Lung microvascular endothelial cell (primary cell): ENCODE measurements around the gene RNF186. TPM values are rescaled to one million over a fixed set of nuclear protein-coding genes. Genes with fewer than 3 reads are reported as not detected.
"Not testable (repeated sequence)": the region's sequence is repeated elsewhere in the genome, so short reads cannot be mapped to it uniquely, and the experiment has no call there.

ENCODE experiments used
- DNase-seq, 2 donors: peaks; one replicate each; pipeline versions ENCODE4 v3.0.0 to v3.0.0-alpha.2; 2010; ENCODE audit warnings: low read depth in 2 of 2
- total RNA-seq: library from RNA; depleted of rRNA; stranded (reverse); fragments of >200 nt; gene quantifications from 2 replicates; pipeline ENCODE4 v1.2.1, GENCODE V29; 2014

The RNF186 gene
- total RNA-seq, 1 donor from 2014 or later = not detected

DNA sequence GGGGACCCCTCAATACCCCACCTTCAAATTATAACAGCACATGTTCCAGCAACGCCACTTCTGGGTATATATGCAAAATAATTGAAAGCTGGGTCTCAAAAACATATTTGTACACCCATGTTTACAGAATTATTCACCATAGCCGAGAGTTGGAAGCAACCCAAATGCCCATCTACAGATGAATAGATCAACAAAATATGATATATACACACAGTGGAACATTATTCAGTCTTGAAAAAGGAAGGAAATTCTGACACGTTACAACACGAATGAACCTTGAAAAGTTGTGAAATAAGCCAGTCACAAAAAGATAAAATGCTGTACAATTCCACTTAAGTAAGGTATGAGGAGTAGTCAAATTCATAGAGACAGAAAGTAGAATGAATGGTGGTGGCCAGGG lies 20.5 kb downstream of the RNF186 start:
- DNase-seq = no peak

DNA sequence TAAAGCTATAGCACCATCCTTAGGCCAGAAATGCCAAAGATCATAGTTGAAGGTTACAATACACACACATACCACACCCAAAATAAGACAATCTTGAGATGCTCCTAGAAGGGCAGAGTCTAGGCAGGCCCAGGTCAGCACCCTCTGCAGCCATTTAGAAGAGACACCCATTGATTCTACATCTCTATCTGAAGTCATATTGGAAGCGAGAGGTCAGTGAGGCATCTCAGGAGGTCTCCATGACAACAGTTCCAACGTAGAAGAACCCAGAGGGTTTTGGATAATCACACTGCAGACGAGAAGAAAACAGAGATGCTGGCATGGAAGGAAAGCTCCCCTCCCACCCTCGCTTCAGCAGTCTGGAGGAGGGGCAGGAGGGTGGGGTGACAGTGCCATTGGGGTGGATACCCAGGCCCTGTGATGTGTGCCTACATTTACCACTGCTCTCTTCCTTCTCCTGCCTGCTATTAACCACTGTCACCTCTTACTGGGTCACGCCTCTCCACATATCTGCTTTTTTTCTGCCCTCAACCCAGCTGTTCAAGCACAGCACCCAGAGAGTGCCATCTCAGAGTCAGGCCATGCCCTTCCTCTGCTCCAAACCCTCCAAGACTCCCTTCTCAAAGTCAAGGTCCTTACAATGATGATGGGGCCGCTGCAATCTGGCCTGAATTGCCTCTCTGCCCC lies 21.6 kb downstream of the RNF186 start:
- DNase-seq = no peak

DNA sequence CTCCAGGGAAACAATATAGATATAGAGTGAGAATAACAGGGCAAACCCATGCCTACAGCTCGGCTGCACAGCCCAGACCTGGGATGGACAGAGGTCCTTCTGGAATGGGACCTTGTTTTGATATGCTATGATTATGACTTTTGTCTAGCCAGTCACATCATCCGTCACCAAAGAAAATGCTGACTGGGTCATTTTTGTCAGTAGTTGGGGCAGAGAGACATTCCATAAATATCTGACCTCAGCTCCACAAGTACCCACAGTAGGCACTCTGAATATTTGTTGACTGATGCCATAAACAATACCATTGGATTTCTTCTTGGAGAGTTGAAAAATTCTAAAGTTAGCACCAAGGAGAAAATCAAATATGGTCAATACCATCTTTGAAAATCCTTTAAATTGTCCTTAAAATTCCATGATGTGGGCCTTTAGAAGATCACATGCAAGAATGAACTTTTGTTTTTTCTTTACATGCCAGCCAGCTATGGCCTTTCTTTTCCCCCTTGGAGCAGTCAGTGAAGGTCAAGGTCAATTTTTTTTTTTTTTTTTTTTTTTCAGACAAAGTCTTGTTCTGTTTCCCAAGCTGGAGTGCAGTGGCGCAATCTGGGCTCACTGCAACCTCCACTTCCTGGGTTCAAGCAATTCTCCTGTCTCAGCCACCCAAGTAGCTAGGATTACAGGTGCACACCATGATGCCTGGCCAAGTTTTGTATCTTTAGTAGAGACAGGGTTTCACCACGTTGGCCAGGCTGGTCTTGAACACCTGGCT lies 22.7 kb downstream of the RNF186 start:
- DNase-seq = no peak

DNA sequence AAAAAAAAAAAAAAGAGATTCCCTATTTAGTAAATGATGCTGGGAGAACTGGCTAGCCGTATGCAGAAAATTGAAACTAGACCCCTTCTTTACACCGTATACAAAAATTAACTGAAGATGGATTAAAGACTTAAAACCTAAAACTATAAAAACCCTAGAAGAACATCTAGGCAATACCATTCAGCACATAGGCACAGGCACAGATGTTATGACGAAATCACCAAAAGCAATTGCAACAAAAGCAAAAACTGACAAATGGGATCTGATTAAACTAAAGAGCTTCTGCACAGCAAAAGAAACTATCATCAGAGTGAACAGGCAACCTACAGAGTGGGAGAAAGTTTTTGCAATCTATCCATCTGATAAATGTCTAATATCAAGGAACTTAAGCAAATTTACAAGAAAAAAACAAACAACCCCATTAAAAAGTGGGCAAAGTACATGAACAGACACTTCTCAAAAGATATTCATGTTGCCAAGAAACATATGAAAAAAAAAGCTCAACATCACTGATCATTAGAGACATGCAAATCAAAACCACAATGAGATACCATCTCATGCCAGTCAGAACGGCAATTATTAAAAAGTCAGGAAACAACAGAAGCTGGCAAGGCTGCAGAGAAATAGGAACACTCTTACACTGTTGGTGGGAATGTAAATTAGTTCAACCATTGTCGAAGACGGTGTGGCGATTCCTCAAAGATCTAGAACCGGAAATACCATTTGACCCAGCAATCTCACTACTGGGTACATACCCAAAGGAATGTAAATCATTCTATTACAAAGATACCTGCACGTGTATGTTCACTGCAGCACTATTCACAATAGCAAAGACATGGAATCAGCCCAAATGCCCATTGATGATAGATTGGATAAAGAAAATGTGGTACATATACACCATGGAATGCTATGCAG lies 24.8 kb downstream of the RNF186 start:
- not testable (repeated sequence) for DNase-seq

DNA sequence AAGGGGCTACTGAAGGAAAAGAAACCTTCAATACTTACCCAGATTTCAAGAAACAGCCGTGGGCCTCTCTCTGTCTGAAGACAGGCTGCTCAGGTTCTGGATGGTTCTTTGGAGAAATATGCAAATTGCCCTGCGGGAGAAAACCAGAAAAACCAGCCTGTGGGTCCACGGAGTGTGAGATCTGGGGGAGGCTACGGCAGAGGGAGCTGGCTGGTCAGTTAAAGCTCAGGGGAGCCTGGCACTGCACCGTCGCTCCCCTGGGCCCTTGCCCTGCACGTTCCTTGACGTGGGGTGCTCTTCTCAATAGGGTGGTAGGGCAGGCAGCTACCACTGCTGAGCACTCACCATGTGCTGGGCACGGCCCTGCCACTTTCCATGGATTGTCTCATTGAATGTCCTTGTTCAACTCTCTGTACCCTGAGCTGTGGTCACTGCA lies 28.1 kb downstream of the RNF186 start:
- no peak for DNase-seq

DNA sequence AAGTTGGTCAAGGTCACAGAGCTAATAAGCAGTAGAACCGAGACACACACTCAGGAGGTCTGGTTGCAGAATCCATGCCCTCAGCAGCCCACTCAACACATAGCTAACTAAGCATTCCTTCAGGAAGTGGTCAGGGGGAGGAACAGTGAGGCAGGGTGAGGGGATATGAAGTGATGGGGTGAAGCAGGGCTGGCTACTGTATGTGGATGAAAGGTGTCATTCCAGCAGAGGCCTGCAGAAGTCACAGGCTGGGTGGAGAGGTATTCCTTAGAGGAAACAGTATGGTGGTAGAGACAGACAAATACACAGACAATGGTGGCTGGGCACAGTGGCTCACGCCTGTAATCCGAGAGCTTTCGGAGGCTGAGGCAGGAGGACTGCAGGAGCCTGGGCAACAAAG lies 29.4 kb downstream of the RNF186 start:
- no peak for DNase-seq

DNA sequence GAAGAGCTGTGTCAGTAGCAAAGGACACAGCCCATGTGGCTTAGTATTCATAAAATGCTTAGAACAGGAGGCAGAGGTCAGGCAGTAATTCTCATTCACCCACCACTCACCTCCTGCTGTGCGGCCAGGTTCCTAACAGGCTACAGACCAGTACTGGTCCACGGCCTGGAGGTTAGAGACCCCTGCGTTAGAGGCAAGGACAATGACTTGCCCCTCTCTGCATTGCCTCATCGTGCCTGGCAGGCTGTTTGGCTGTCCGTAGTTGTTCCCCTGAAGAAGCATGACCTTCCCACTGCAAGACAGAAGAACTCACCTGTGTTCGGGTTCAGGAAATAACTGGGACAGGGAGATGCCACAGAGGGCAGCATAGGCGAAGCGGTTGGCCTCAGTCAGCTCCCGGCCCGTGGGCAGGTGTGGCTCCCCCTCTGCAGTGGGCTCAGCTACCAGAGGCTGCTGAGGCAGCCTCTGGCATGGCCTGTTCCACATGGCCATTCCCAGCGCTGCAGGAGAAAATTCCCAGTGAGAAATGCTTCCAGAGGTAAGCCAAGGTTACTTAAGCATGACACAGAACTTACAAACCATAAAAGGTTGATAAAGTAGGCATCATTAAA lies 34.7 kb downstream of the RNF186 start:
- no peak for DNase-seq

DNA sequence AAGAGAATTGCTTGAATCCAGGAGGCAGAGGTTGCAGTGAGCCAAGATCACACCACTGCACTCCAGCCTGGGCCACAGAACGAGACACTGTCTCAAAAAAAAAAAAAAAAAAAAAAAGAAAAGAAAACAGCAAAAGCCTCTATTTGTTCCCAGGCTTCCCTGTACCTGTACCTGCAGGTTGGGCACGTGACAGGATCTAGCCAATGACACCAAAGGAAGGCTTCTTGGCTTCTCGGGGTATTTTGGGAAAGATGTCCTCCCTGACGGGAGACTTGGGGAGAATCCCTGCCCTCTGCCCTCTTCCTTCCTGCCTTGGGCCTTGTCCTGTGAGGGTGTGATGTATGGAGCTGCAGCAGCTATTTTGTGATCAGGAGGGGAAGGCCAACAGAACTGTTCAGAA lies 38.1 kb downstream of the RNF186 start:
- DNase-seq = no peak

DNA sequence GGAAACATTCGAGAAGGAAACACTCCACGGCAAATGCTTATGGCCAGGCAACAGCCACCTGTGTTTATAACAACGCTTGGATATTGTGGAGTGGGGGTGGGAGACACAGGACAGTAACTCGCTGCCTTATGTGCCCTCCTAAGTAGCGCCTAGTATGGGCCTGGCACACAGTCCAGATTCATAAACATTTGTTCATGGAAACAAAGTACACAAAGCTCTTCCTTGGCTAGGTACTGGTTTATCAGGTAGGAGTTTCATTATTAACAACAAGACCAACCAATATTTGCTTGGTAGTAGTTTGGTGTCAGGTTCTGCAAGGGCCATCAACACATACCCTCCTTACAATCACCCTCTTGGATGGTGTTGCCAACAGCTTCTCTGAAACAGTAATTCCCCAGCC lies 38.8 kb downstream of the RNF186 start:
- no peak for DNase-seq

DNA sequence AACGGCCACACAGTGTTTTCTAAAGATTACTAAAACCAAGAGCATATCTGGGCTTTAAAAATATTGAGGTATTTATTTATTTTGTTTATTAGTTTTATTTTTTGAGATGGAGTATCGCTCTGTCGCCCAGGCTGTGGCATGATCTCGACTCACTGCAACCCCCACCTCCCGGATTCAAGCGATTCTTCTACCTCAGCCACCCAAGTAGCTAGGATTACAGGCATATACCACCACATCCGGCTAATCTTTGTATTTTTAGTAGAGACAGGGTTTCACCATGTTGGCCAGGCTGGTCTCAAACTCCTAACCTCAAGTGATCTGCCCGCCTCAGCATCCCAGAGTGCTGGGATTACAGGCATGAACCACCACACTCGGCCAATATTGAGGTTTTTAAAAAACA lies 39.3 kb downstream of the RNF186 start:
- DNase-seq = no peak

DNA sequence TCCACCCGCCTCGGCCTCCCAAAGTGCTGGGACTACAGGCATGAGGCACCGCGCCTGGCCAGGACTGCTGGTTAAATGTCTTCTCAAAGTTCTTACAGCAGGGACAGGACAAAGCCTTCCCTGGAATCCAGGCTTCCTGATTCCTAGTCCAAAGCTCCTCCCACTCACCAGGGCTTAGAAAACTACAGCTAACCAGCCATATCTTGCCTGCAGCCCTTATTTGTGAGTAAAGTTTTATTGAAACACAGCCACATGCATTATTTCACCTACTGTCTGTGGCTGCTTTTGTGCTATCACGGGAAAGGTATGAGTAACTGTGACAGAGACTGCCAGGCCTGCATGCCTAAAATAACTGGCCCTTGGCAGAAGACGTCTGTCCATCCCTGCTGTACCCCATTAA lies 39.8 kb downstream of the RNF186 start:
- DNase-seq = no peak

DNA sequence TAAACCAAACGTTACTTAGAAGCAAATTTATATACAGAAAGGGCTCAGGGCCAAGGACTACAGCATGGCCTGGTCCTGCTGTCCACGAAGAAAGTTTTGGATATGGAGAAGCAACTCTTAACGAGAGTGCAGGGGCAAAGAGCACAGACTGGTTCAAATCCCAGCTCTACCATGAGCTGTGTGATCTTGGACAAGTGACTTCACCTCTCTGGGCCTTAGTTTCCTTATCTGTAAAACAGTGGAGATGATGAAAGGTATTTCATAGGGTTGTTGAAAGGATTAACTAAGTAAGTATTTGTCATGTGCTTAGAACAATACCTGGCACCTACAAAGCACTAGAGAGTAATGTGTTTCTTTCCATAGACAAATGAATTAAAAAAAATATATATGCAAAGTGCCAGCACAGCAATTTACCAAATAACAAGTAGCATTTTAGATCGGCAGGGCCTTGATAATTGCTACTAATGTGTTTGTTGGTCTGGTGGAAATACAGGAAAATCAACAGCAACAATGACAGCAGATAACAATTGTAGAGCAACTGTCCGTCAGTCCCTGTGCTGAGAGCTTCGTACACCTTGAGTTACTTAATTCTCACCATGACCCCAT lies 40.8 kb downstream of the RNF186 start:
- no peak for DNase-seq

DNA sequence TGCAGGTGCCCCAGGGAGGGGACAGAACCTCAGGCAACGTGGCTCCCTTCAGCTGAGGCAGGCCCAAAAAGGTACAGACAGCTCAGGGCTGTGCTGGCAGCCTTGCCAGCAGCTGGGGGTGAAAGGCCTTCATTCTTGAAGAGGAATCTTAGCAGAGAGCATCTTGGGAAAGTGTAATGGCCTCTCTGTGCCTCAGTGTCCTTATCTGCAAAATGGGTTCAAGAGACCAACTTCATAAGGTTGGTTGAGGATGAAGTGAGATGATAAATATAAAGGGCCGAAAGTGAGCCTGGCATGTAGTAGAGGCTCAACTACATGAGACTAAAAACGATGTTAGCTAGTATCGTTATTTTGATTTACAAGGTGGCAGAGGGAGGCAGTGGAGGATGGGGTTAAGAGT lies 41.6 kb downstream of the RNF186 start:
- DNase-seq = no peak

DNA sequence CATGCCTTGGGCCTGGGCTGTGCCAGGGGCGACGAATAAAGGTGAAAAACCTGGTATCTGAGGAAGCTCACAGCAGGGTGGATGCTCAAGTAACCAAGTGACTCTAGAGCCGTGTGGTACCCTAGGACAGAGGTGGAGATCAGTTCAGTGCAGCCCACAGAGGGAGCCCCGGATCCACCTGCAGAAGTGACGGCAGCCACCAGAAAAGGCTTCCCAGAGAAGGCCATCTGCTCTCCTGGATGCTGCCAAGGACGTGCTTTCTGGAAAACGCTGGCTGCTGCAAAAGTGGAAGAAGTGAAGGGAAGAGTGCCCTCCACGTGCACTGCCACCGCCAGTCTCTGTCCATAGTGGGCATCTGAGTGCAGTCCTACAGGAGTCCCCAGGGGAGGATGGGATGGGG lies 43.0 kb downstream of the RNF186 start:
- DNase-seq = no peak

DNA sequence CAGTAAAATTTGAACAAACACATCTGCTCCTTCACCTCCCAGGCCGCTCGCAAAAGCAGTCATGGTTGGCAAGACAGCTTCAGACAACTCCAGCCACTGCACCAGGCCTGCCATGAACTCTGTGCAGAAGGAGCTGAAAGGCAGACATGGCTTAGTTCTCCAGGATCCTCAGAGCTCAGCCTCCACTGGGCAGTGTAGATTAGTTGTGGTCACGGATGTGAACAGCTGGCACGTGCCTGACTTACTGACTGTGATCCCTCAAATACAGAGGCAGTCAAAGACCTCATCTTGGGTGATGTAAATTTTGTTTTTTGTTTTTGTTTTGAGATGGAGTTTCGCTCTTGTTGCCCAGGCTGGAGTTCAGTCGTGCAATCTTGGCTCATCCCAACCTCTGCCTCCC lies 43.7 kb downstream of the RNF186 start:
- DNase-seq = no peak

DNA sequence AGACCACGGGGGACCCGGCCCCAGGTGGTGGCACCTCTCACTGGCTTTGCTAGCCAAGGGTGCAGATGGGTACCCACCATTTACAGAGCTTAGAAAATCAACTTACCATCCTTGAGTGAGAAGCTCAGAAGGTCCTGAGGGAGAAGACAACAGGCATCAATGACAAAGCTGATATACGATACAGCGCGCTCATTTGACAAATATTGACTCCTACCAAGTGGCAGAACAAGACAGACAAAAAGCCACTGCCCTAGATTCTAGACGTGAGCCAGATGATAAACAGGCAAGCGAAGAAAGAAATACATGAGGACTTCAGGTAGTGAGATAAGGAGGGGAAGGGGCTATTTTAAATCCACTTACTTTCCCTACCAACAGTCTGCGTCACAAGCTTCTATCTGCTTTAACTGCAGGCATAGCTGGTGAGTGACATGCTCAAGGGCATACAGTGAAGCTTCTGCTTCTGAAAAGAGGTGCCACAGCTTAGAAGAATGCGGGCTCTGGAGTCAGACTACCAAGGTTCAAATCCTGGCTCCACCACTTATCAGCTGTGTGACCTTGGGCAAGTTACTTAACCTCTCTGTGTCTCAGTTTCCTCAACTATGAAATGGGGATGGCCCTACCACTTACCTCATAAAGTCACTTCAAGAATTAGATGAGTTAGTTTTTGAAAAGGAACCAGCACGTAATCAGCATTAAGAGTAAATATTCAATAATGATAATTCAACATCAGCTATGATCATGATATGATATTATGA lies 44.5 kb downstream of the RNF186 start:
- DNase-seq = no peak

DNA sequence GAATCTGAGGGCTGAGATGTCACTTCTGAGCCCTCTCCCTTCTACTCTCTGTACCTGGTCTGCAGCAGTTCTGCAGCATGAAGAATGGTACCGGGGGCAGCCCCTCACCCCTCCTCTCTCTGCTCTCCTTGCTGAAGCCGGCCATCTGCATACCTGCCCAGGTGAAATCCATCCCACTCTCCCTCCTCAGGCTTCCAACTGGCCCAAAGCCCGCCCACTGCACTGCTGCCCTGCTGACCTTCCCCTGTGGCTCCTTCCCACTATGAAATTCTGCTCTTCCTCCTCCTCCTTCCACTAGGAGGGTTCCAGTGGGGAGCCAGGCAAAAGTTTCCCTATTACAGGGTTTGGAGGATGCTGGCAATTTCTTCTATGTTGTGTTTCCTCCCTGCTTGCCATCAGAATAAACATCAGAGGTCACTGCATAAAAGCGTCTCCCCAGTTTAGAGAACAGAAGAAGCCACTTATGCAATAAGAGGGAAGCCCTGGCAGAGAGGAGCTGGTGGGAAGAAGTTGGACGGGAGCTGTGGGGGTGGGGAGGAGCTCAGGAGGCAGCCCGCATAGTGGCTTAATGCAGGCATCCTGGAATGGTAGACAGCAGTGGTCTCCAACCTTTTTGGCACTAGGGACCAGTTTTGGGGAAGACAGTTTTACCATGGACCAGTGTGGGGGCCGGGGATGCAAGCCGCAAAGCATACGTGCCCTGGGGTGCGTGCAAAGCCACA lies 45.7 kb downstream of the RNF186 start:
- no peak for DNase-seq

DNA sequence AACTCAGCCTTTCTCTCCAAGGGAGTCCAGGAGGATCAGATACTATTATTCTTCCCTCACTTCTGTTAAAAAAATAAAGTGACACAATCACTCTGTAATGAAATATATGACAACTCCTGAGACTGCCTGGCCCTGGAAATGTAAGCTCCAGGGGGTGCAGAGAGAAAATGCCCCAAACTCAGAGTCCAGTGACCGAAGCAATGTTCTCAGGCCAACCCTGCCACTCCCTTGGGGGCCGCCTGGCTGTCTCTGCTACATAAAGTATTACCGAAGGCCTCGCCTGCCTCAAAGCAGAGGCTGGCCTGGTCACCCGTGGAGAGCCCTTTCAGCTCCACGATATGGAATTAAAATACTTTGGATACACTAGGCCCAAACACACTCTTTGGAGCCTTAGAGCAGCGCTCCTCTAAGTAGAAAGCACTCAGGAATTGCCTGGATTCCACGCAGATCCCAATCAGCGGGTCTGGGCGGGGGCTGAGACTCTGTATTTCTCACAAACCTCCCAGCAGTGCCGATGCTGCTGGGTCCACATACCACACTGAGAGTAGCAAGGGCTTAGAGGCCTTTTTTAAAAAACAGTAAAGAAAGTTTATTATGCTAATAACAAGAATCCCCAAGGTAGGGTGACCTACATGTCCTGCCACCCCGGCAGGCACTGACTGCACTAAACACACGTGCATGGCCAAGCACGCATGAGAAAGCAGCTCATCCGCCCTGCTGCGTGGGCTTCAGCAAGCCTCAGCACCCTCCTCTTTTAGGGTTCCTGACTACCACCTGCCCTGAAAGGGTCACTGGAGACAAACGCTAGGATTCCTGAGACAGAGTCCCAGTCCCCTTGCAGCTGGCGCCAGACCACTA lies 46.5 kb downstream of the RNF186 start:
- DNase-seq = no peak

DNA sequence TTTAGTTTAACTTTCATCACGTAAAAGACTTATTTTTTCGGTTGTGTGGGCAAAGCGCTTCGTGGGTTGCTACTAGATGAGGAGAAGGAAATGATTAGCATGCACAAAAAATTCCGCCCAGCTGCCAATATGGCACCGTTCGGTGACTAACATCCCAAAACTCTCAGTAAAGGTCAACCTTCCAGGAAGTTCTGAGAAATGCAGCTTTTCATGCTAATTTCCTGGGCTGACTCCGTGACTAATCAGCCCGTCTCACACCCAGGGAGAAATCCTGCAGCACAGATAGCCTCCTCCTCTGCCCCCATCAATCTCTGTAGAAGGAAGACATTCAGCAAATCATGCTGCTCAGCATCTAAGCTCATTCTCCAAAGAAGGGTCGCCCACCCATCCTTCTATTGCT lies 49.5 kb downstream of the RNF186 start:
- peak; percentile 68 to 94 for DNase-seq
